AG04450 (cell line): ENCODE measurements around the gene ZACN. TPM values are rescaled to one million over a fixed set of nuclear protein-coding genes. Genes with fewer than 3 reads are reported as not detected.

Experiments used
- CTCF ChIA-PET: fragments of 300-600, 350-600 bp; formaldehyde crosslinking; extraction: SDS; loops from one replicate; lab custom pipeline; 2022; ENCODE audit warnings: antibody characterized with exemption, inconsistent platforms; lab: Charles Lee
- POLR2A ChIA-PET: fragments of 350-600 bp; formaldehyde crosslinking; extraction: SDS; loops from one replicate; lab custom pipeline; 2021; ENCODE audit warnings: antibody characterized with exemption, inconsistent platforms; lab: Yijun Ruan, JAX
- DNase-seq: peaks from one replicate; pipeline ENCODE4 v3.0.0-alpha.2; 2011; ENCODE audit warnings: low read depth, low spot score
- H3K27ac ChIP-seq: one replicate; pipeline ENCODE4 v1.5.1; 2012; ENCODE audit warnings: low read depth, low read length, control low read depth
- H3K27me3 ChIP-seq: one replicate; pipeline ENCODE4 v1.6.0; 2012; ENCODE audit warnings: low read length; ENCODE audit not compliant: control insufficient read depth, insufficient read depth
- H3K4me3 ChIP-seq: 2 replicates; pipeline ENCODE4 v1.5.1; 2011; ENCODE audit warnings: mild to moderate bottlenecking, low read depth, low read length, control low read depth
- H3K9me3 ChIP-seq: 2 replicates; pipeline ENCODE4 v1.5.1; 2012; ENCODE audit warnings: low read length; ENCODE audit not compliant: control insufficient read depth, insufficient read depth
- polyA plus RNA-seq: library from polyadenylated mRNA; depleted of rRNA; stranded (reverse); fragments of >200 nt; gene quantifications from 2 replicates; pipeline ENCODE4 v1.2.3, GENCODE V29; 2011
- TF ChIP-seq, protein P1 (sequence below): IDR thresholded peaks from 2 replicates; pipeline ENCODE4 v1.5.1; 2011; ENCODE audit warnings: low read depth, low read length, control low read depth, inconsistent platforms

The ZACN gene
- polyA plus RNA-seq, 1 experiment, result not detected

DNA sequence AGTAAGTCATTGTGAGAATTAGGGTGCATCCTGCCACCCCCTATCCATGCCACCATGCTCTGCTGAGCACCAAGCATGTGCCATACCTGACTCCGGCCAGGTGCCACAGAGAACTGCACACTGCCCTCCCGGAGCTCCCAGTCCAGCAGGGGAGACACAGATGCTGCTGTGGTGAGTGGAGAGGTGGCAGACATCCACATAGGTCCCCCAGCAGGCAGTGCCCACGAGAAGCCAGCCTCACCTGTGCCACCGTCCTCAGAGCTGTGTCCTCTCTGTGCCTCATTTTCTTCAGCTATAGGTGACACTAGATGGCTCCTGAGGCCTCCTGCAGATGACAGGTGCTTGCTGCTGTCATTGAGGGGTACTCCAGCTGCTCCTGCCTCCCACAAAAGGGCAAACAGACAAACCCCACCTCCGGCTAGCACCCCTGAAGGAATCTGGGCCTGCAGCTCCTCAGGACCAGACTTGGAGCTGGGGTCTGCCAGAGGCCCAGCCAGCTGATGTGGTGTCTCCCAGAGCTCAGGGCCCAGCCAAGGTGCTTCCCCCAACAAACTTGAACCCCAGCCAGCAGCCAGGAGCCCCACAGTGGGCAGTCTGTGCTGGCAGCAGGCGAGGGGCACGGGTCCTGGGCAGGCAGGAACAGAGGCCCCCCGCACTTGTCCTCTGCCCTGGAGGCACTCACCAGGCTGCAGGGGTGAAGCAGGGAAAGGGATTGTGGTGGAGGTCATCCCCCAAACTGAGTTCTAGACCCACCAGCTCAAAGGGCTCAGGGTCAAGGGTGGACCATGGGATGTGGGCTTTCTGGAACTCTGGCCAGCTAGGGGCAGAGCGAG, 45.0 kb downstream of the ZACN start:
- peaks cover 11% of the 10 kb centered on the region for H3K27me3 ChIP-seq
- DNase-seq, result no peak
- ChIA-PET CTCF (interaction anchor here (0.7 to 7.5 kb wide), 4 partner anchors 9 to 156 kb away, joined by 3 to 92 read pairs (median 6); no protein-coding TSS in a partner anchor), POLR2A (interaction anchor here (0.7 to 0.8 kb wide), 3 partner anchors 139 to 270 kb away, joined by 5 to 10 read pairs (median 10); no protein-coding TSS in a partner anchor)
- H3K4me3 ChIP-seq, result no peak overlapping the region
- H3K27ac ChIP-seq, result no peak overlapping the region
- TF ChIP-seq, protein P1, sequence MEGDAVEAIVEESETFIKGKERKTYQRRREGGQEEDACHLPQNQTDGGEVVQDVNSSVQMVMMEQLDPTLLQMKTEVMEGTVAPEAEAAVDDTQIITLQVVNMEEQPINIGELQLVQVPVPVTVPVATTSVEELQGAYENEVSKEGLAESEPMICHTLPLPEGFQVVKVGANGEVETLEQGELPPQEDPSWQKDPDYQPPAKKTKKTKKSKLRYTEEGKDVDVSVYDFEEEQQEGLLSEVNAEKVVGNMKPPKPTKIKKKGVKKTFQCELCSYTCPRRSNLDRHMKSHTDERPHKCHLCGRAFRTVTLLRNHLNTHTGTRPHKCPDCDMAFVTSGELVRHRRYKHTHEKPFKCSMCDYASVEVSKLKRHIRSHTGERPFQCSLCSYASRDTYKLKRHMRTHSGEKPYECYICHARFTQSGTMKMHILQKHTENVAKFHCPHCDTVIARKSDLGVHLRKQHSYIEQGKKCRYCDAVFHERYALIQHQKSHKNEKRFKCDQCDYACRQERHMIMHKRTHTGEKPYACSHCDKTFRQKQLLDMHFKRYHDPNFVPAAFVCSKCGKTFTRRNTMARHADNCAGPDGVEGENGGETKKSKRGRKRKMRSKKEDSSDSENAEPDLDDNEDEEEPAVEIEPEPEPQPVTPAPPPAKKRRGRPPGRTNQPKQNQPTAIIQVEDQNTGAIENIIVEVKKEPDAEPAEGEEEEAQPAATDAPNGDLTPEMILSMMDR, result no peak
- no peaks in the 10 kb centered on the region for H3K9me3 ChIP-seq

DNA sequence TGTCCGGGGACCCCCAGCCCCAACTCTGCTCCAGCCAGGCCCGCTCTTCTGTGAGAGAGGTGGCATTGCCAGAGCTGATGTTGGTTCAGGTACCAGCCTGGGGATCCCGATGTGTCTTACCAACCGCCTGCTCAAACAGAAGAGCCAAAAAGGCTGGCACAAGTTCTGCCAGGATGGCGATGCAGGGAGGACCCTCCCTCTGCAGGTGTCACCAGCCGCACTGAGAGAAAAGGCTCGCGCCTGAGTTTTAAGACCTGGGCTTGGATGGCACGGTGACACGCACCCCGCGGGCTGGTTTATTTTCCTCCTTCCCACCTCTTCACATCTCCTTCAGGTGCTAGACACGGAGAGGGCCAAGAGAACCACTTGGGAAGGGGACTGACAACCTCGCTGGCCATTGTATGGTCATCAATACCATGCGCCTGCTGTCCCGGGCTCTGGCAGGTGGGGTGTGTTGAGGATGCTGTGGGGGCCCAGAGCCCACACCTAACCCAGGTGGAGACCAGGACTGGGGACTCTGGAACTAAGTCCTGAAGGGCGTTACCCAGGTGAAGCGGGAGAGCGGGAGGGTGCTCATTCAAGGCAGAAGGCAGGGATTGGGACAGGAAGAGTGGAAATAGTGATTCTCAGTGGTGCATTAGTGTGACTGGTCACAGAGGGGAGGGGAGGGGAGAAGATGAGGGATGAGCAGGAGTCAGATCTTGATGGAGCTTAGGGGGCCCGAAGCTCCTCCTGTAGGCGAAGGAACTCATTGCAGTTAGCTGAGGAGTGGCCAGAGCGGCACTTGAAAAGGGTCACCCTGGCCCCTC, 45.8 kb downstream of the ZACN start:
- POLR2A ChIA-PET, result no interaction called here
- no peak for DNase-seq
- no peaks in the 10 kb centered on the region for H3K9me3 ChIP-seq
- TF ChIP-seq, protein P1, result peak; percentile 44
- CTCF ChIA-PET, result interaction anchor here (1.2 to 7.5 kb wide), 4 partner anchors 150 to 175 kb away, joined by 3 to 92 read pairs (median 8); no protein-coding TSS in a partner anchor
- H3K27me3 ChIP-seq, result peaks cover 14% of the 10 kb centered on the region
- H3K27ac ChIP-seq, result no peak overlapping the region
- no peak overlapping the region for H3K4me3 ChIP-seq

DNA sequence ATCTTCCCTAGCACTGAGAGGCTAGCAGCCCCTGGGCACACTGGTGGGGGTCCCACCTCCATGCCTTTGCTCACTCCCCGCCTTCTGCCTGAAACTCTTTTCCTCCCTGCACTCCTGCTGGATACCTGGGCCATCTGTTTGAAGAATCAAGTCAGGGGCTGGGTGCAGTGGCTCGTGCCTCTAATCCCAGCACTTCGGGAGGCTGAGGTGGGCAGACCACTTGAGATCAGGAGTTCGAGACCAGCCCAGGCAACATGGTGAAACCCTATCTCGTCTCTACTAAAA, 46.4 kb downstream of the ZACN start:
- CTCF ChIA-PET, result interaction anchor here (1.0 to 2.5 kb wide), 5 partner anchors 17 to 175 kb away, joined by 3 to 13 read pairs (median 3); no protein-coding TSS in a partner anchor
- POLR2A ChIA-PET, result no interaction called here
- Histone ChIP-seq H3K9me3 (no peaks in the 10 kb centered on the region), H3K27ac (no peak overlapping the region), H3K4me3 (no peak overlapping the region), H3K27me3 (peaks cover 18% of the 10 kb centered on the region)
- TF ChIP-seq, protein P1, result no peak
- DNase-seq, result no peak

DNA sequence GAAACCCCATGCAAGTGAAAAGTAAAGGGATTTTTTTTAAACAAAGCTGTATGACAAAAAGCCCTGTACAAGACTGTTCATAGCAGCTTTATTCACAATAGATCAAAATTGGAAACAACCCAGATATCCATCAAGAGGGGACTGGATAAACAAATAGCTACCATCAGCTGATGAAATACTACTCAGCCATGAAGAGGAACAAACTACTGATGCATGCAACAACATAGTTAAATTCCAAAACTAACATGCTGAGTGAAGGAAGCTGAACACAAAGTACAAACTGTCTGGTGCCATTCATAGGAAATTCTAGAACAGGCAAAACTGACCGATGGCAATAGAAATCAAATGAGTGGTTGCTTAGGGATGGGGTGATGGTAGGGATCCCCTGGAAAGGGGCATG, 46.9 kb downstream of the ZACN start:
- Histone ChIP-seq H3K27me3 (peaks cover 23% of the 10 kb centered on the region), H3K4me3 (no peak overlapping the region), H3K27ac (no peak overlapping the region), H3K9me3 (no peaks in the 10 kb centered on the region)
- DNase-seq, result no peak
- CTCF ChIA-PET, result interaction anchor here (1.0 to 2.5 kb wide), 4 partner anchors 16 to 154 kb away, joined by 3 to 13 read pairs (median 4); no protein-coding TSS in a partner anchor
- TF ChIP-seq, protein P1, result no peak
- POLR2A ChIA-PET, result interaction anchor here (0.6 kb wide), 1 partner anchor 172 kb away, joined by 6 read pairs; no protein-coding TSS in a partner anchor
